HG02852 (cell line): ENCODE data around the gene GRIP2.

ENCODE experiments used
- ATAC-seq: cut with Tn5 transposase; IDR thresholded peaks from one replicate; pipeline ENCODE4 v1.9.1; 2021; ENCODE audit warnings: mild to moderate bottlenecking, moderate library complexity; ENCODE audit not compliant: unreplicated experiment

The GRIP2 gene

DNA sequence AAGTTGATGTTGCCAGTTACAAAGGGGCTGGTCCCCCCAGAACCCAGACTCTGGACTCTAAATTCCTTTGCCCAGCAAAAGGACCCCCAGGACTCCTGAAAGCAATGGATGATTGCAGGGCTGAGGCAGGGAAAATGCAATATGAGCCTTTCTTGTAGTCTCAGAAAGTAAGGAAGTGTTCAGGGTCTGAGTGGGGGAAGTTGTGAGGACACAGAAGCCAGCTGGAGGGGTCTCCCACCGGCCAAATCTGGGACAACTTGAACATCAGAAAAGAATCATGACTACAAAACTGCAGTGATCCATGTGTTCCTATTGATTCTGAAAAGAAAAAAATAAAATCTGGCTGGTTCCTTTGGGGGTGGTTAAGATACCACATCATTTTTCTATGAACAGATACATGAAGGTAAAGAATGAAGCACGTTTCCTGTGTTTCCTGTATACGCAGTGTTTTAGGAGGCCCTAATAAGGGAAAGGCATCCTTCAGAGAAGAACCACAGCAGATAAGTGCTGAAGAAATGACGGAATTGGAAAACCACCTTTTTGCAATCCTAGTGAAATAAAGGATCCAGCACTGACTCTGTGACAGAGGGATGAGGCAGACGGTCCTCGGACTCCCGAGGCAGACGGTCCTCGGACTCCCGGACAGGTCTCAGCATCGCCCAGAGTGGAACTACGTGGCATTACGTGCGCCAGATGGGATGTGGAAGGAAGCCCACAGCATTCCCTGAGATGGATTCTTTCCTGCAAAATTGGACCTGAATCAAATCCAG lies 22.2 kb upstream of the GRIP2 start:
- ATAC-seq = no peak

DNA sequence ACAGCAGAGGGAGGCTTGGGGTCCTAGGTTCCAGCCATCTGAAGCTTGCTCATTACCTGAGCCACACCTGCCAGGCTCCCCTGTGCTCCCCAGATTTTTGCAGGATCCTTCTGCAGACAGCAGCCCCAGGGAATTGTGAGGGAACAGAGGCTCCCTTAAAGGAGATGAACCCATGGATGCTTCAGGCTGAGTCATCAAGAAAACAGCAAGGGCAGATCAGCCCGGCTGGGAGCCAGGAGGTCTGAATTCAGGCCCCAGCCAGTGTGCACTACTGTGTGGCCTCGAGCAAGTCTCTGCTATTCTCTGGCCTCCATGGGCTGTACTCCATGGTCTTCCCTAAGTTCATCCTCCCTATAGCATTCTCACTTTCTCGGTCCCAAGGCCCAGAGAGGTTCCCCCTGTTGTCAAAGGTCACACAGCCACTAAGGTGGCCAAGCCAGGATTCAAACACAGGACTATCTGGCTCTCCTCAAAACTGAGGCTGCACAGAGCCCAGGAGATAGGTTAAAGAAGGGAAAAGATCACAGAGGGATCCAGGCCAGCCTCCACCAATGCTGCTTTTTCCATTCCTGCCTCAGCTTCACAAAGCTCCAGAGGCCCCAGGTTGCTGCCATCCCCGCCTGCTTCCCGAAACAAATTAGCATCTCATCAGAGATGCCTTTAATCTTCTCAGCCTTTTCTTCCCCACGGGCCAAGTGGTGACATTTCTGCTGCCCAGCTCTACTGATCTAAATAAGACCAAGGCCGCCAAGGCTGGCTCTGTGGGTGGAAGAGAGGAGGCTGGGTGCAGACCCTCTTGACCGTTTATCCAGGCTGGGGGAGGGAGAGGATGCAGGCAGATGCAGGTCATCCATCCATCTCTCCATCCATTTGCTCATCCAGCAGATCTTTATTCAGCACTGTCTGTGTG lies 21.2 kb upstream of the GRIP2 start:
- ATAC-seq = no peak

DNA sequence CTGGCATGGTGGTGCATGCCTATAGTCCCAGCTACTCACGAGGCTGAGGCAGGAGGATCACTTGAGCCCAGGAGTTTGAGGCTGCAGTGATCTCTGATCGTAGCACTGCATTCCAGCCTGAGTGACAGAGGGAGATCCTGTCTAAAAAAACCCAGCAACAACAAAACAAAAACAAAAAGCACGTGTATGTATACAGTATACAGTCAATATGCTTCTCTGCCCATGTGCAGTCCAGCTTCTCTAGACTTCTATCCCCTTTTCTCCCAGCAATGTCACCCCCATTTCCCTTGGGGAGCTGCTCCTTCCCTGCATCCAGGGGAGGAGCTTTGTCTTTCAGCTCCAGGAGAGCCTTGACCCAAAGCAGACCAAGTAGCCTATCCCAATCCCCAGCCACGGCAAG lies 20.0 kb upstream of the GRIP2 start:
- ATAC-seq = no peak

DNA sequence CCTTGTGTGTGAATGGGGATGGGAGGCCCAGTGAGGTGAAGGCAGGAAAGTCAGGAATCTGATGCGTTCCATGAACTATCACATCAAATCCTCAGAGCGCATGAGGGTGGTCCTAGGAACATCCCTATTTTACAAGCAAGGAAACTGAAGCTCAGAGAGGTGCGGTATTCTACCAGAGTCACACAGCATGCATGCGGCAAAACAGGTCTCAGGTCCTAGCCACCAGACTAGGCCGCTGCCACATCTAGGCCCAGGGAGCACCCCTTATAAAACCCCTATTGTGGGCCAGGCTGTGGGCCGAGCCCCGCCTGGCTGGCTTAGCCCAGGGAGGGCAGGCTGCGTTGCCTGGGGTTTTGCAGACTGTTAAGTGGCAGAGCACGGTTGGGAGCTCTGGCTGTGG lies 17.9 kb upstream of the GRIP2 start:
- no peak for ATAC-seq

DNA sequence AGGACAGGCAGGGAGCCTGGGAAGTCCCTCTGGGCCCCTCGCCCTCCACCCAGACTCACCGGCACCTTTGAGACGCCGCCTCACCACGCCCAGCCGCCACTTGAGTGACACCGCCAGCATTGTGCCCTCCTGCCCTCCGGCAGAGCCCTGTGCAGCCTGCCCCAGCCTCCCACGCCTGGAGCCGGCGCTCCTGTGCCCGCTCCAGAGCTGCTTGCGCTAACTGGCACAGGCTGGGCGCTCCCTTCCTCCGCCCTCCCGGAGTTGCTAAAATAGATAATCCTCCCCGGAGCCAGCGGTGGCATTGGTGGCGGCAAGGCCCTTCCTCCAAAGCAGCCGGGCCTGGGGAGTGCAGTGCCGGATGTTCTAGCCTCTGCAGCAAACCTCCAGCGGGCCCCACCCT lies 15.7 kb upstream of the GRIP2 start:
- ATAC-seq = no peak

DNA sequence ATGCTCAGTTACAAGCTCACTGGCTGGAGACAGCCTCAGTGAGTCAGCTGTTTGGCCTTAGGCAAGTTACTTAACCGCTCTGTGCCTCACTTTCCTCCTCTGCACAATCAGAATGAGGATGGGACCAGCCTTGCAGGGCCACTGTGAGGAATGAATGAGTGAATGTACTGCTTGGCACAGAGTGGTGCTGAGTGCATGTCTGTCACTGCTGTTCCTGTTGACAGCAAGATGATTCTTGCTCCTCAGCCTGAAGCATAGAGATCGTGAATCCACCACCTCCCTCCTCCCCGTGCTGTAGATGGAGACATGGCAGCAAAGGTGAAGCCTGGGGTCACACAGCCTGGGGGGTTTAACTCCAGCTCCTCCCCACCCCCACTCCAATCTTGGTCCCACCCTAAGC lies 14.6 kb upstream of the GRIP2 start:
- ATAC-seq = no peak

DNA sequence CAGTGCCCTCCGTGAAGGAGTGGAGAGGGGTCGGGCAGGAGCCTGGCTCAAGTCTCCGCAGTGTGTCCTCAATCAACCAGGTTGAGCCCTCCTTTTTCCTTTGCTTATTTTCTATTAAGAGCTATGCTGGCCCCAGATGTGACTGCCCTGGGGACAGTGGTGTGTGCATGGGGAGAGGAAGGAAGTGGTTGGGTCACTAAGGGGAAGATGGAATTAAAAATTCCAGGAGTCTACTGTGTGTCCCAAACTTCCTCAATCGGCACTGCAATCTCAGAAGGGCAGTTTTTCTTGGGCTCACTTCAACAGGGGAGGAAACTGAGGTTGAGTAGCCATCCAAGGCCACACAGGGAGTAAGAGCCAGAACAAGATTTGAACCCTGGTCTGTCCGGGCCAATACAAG lies 13.7 kb upstream of the GRIP2 start:
- no peak for ATAC-seq

DNA sequence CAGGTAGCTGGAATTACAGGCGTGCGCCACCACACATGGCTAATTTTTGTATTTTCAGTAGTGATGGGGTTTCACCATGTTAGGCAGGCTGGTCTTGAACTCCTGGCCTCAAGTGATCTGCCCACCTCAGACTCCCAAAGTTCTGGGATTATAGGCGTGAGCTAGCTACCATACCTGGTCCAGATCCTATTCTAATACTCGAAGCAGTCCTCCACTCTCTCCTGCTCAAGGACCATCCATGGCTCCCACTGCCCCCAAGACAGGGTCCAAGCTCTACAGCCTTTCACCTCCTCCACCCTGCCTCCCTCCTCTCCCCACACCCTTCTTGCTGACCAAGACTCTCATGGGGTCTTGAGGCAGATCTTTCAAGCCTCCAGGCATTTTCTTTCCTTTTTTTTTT lies 12.6 kb upstream of the GRIP2 start:
- ATAC-seq = no peak

DNA sequence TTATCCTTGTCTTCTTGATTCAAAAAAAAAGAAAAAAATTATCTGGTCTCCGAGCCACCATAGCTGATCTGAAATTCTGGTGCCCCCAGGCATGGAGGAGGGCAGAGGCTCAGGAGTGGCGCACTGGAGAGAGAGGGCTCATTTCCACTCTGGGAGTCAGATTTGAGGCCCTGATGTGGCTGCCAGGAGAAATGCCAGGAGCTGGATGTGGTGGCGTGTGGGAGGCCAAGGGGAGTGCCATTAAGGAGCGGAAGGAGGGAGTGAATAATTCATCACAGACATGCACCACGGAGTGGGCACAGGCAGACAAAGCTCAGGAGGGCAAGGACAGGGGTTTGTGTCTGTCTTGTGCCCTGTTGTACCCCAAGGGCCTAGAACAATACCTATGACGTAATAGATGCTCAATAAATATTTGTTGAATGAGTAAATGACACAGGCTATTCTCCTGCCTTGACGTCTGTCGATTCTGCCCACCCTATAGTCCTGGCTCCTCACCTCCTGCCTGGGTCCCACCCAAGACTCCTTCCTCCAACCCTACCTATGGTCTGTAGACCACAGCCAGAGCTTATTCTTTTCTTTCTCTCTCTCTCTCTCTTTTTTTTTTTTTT lies 12.0 kb upstream of the GRIP2 start:
- ATAC-seq = no peak

DNA sequence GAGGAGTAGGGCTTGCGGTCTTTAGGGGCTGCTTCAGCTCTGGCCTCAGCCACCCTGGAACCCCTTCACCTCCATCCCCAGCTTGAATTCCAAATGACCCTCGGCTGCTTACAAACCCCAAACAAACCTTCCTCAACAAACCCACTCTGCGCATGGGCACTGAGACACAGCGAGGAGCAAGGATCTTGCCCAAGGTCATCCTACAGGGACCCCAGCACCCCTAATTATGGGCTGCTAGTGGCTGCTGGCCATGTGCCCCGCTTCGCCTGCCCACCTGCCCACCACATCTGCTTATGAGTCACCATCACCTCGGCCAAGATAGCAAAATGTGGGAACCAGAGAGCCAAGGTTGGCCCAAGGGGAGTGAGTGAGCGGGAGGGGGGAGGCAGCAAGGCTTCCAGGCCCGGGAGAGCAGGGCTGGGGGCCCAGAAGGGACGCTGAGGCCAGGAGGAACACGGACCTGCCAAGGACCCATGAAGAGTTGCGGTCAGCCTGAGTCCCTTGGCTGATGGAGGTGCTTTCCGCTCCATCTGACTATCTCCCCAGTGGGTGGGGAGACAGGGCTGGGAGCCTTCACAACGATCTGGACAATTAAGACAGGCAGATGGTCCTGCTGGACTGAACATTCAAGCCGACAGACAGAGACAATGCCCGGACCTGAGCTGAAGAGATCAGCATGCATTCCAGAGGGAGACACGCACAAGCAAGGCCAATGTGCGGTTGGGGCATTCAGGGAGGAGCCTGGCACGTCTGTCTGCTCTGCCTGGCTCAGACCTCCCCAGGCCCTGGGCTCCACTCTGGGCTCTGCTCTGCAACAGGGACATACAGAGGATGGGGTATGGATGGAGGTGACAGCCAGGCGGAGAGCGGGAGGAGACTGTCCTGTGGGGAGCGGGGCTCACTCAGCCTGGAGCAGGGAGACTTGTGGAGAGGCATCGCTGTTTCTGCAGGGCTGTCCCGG lies 10.8 kb upstream of the GRIP2 start:
- no peak for ATAC-seq

DNA sequence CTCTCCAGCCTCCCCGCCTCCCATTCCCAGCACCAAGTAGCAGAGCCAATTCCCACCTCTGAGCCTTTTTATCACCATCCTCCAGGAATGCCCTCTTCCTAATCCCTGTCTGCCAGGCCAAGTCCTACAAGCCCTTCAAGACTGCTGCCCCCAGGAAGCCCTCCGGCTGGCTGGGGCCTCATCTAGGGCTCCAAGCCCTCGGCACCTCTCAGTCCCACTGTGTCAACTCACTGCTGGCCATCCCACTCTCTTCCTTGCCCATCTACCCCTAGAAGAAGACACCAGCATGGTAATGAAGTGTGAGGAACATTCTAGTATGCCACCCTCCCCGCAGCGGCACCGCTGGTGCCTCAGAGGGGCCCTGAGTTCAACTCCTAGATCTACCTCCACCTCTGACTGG lies 10.0 kb upstream of the GRIP2 start:
- ATAC-seq = no peak

DNA sequence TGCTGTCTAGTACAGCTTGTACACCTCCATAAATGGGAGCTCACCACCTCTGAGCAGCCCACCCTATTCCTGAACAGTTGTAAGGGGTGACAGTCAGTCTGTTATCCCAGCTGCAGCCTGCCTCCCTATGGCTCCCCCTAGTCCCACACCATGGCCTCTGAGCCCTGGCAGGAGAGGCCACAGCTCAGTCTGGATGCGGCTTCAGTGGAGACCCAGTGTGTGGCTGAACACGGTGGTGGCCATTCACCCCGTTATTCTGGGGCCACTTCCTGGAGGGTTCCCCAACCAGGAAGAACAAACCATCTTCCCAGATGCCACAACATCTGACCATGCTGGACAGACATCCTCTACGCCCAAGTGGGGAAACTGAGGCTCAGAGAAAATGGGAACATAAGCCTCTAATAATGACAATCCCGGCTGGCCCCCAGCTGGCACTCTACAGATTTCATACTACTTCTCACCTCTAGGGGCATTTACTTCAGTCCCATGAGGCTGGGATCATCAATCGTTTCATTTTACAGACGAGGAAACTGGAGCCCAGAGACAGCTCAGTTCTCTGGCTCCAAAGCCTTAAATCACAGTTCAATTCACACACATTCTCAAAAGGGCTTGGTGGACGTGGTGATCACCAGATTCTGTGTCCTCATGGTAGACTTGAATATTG lies 9.2 kb upstream of the GRIP2 start:
- ATAC-seq = no peak

DNA sequence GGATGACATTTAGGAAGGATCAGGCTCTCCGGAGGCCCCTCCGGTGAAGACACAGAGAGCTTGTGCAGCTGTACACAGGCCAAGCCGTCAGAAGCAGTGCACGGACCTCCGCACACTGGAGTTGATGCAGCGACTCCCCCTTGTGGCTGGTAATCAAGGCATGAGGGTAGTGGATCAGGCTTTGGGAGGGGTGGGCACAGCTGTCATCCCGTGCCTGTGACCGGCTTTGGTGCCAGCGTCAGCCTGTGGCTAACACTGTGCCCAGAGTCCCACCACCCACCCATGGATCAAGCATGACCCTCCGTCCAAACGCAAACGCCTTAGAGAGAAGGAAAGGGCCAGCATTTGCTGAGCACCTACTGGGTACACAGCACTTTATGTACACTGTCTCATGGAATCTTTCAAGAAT lies 8.2 kb upstream of the GRIP2 start:
- no peak for ATAC-seq

DNA sequence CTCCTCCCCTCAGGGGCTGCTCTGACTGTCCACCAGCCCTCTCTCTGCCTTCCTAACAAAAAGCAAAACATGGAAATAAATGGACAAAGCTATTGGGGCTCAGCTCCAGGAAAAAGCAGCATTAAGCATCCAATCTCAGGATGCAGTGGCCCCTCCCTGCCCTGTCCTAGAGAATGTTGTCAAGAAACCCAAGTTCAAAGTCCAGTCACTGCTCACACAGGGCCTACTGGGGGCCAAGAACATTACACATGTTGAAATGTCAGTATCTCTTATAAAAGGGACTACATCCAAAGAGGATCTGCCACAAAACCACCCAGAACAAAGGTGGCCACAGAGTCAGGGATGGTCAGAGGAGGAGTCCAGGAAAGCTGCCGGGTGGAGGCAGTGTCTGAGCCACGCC lies 7.6 kb upstream of the GRIP2 start:
- ATAC-seq = no peak

DNA sequence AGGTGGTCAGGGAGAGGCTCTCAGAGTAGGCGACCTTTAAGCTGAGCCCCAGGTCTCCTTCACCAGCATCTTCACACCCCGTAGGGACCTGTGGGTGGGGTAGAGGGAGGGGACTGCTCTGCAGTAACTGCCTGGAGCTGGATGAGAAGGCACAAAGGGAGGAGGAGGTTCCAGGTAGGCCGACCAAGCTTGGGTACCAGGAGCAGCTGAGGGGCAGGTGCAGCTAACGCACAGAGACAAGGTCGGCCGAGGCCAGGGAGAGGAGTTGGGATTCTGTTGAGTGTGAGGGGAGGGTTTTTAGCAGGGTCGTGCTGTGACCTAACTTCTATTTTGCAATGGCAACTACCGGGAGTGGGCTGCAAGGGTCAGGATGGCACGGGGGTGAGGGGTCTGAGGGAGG lies 5.9 kb upstream of the GRIP2 start:
- no peak for ATAC-seq

DNA sequence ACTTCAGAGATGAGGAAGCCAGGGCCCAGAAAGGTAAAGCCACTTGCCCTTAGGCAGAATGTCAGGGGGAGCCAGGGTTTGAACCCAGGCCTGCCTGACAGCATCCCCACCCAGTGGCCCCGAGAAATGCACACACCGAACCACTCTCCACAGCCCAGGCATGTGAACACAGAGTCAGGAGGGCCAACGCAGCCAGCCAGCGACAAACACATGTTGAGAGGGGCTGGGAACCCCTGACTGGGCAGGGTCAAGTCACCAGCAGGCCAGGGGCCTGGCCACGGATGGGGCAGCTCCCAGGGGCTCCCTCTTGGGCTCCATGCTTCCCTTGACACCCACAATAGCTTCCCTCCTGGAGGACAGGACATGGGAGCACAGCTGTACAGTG lies 5.1 kb upstream of the GRIP2 start:
- no peak for ATAC-seq

DNA sequence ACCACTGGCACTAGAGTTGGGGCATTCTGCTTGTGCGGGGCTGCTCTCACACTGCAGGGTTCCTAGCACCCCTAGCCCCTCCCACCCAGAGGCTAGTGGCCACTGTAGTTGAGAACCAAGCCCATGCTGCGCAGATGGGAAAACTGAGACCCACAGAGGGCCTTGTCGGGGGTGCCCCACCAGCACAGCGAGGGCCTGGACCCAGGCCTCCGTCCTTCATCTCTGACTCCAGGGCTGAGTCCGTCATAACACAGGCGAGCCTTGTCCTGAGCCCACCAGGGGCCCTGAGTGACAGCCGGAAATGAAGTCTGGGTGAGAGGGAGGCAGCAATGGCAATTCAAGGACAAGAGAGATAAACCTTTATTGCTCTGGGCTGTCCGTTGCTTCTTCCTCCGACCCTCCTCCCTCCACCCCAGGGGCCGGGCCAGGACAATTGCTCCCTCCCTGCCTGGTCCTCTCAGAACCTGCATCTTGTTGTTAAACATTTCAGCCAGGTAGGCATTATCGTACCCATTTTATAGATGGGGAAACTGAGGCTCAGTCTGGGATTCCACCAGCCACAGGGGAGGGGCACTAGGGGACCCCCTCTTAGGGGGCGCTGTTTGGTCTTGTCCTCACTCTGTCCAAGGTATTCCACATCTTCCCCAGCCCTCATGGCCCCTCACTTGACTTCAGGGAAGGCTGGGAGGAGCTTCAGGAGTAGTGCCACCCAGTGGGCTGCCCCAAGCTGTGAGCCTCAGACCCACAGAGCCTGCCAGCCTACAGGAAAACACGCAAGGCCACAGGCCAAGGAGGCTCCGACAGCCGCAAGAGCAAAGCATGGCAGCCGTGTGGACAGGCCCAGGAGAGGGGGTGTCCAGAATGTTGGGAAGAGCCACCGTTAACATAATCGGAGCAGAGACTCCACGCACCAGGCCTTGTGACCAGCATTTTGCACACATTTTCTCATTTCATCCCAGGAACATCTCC lies 4.4 kb upstream of the GRIP2 start:
- ATAC-seq = no peak

DNA sequence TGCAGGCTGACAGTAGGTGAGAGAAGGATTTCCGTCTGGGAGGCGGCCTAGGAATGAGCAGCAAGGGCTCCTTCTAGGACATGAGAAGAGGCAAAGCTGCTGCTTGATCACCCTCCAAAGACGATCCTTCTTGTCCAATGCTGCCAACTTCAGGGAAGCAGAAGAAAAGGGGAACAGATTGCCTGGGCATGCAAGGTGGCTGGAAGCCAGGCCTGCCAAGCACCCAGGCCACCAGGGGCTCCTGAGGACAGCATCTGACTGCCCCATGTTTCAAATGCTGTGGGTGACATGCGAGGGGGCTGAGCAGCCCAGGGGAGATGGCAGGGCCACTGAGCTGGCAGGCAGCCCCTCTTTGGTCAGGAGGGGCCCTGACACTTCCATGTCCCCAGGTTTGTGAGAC lies 3.3 kb upstream of the GRIP2 start:
- no peak for ATAC-seq

DNA sequence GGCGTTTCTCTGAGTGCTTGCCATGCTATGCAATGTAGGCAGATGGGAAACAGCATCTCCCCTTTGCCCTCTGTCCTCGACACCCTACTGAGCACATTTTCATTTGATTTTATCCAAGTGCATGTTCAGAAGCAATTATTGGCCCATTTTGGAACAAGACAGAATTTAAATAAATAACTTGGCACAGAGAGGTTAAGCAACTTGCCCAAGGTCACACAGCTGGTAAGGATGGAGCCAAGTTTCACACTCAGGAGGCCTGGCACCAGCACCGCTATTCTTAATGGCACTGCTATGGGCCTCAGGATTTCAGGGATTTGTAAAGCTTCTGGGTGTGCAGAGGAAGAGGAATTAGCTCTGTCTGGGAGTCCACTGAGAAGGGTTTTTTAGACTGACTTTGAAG lies 2.5 kb upstream of the GRIP2 start:
- no peak for ATAC-seq
